ENCODE results near the gene FHAD1. TPM values are rescaled to one million over a fixed set of nuclear protein-coding genes. Genes with fewer than 3 reads are reported as not detected.

The FHAD1 gene
- total RNA-seq, 1 experiment from 2014 or later: 3.5 TPM

- TF ChIP-seq RAD21 (IDR thresholded peaks at IDR 0.05; ENCODE audit: low read depth): no peak
- TF ChIP-seq EZH2 (IDR thresholded peaks at IDR 0.05): no peak
- no peak for TF ChIP-seq FOSL1 (IDR thresholded peaks at IDR 0.05; ENCODE audit: low read depth)
- ATAC-seq: no peak
- Histone ChIP-seq H3K9ac (ENCODE audit: low read length) (no peak overlapping the region), H3K9me2 (ENCODE audit: insufficient read depth) (no peaks in the 10 kb centered on the region), H3K4me3 (replicated peaks in 1 of 2; ENCODE audit: low read depth in 1 of 2, low read length in 2 of 2) (no peak overlapping the region), H3K27ac (ENCODE audit: low read depth, low read length) (no peak overlapping the region), H3K79me2 (ENCODE audit: insufficient read depth, low read length) (no peaks in the 10 kb centered on the region), H3K9me3 (ENCODE audit: control insufficient read depth in 1 of 2, insufficient read depth in 1 of 2, low read depth in 1 of 2, low read length in 2 of 2) (no peaks in the 10 kb centered on the region), H3K27me3 (ENCODE audit: insufficient read depth, low read length) (no peaks in the 10 kb centered on the region), H3K36me3 (ENCODE audit: control insufficient read depth in 1 of 2, insufficient read depth in 2 of 2, low read length in 2 of 2) (no peaks in the 10 kb centered on the region), H4K20me1 (ENCODE audit: insufficient read depth) (no peaks in the 10 kb centered on the region), H3K4me2 (ENCODE audit: low read length) (no peak overlapping the region), H2AFZ (ENCODE audit: low read depth, low read length, poor library complexity, severe bottlenecking) (no peak overlapping the region), H3K4me1 (ENCODE audit: control insufficient read depth in 1 of 2, insufficient read depth in 2 of 2, low read length in 2 of 2) (no peaks in the 10 kb centered on the region)
- BruUV-seq (replicated peaks): no TSS peak
- CTCF ChIA-PET: no interaction called here
- DNase-seq (ENCODE audit: low read depth, low spot score): no peak
- RAD21 ChIA-PET (ENCODE audit: low non-redundant PET in 1 of 2, low total read pairs in 2 of 2, uncharacterized antibody in 2 of 2, unreplicated experiment in 2 of 2): no interaction called here
- intact Hi-C loops (cut with micrococcal nuclease): no loop called here
- POLR2A ChIA-PET: no interaction called here
Measured at GRCh38 chr1:15393475-15394257, 146.6 kb downstream of the FHAD1 start.

GRCh38 chr1:15394258-15394690 is 147.3 kb downstream of the FHAD1 start:
- ATAC-seq (no peak), DNase-seq (ENCODE audit: low read depth, low spot score) (no peak)
- Histone ChIP-seq H2AFZ (ENCODE audit: low read depth, low read length, poor library complexity, severe bottlenecking) (no peak overlapping the region), H3K4me2 (ENCODE audit: low read length) (no peak overlapping the region), H3K9me2 (ENCODE audit: insufficient read depth) (no peaks in the 10 kb centered on the region), H3K4me1 (ENCODE audit: control insufficient read depth in 1 of 2, insufficient read depth in 2 of 2, low read length in 2 of 2) (no peaks in the 10 kb centered on the region), H4K20me1 (ENCODE audit: insufficient read depth) (no peaks in the 10 kb centered on the region), H3K79me2 (ENCODE audit: insufficient read depth, low read length) (no peaks in the 10 kb centered on the region), H3K9me3 (ENCODE audit: control insufficient read depth in 1 of 2, insufficient read depth in 1 of 2, low read depth in 1 of 2, low read length in 2 of 2) (no peaks in the 10 kb centered on the region), H3K36me3 (ENCODE audit: control insufficient read depth in 1 of 2, insufficient read depth in 2 of 2, low read length in 2 of 2) (no peaks in the 10 kb centered on the region), H3K9ac (ENCODE audit: low read length) (no peak overlapping the region), H3K4me3 (replicated peaks in 1 of 2; ENCODE audit: low read depth in 1 of 2, low read length in 2 of 2) (no peak overlapping the region), H3K27me3 (ENCODE audit: insufficient read depth, low read length) (no peaks in the 10 kb centered on the region), H3K27ac (ENCODE audit: low read depth, low read length) (no peak overlapping the region)
- CTCF ChIA-PET: no interaction called here
- intact Hi-C loops (cut with micrococcal nuclease): no loop called here
- POLR2A ChIA-PET: no interaction called here
- BruUV-seq (replicated peaks): no TSS peak
- TF ChIP-seq EZH2phosphoT487 (IDR thresholded peaks at IDR 0.05; ENCODE audit: borderline replicate concordance) (no peak), REST (IDR thresholded peaks at IDR 0.05; ENCODE audit: low read depth) (no peak), RAD21 (IDR thresholded peaks at IDR 0.05; ENCODE audit: low read depth) (no peak), EZH2 (IDR thresholded peaks at IDR 0.05) (no peak), JUND (IDR thresholded peaks at IDR 0.05) (no peak), MAX (IDR thresholded peaks at IDR 0.05) (no peak), TCF7L2 (IDR thresholded peaks at IDR 0.05; ENCODE audit: borderline replicate concordance, extremely low read depth, insufficient read depth, insufficient read length) (no peak), POLR2A (IDR thresholded peaks at IDR 0.05; ENCODE audit: borderline replicate concordance, extremely low read depth, insufficient read depth, insufficient read length) (no peak), FOSL1 (IDR thresholded peaks at IDR 0.05; ENCODE audit: low read depth) (no peak), ZBTB33 (IDR thresholded peaks at IDR 0.05; ENCODE audit: extremely low read depth, insufficient replicate concordance, low read length) (no peak), POLR2AphosphoS5 (IDR thresholded peaks at IDR 0.05; ENCODE audit: low read depth, low read length) (no peak), ZNF274 (IDR thresholded peaks at IDR 0.05; ENCODE audit: low read depth, low read length) (no peak)
- RAD21 ChIA-PET (ENCODE audit: low non-redundant PET in 1 of 2, low total read pairs in 2 of 2, uncharacterized antibody in 2 of 2, unreplicated experiment in 2 of 2): no interaction called here

All from HCT116 (cell line).